Ectodermal cell (in vitro differentiated cells): ENCODE measurements around the gene NHLRC1.

Source experiments
- H3K27ac ChIP-seq: 2 replicates; pipeline ENCODE4 v1.7.0; 2013; ENCODE audit warnings: mild to moderate bottlenecking, low read depth, low read length; ENCODE audit not compliant: insufficient read depth, poor library complexity, severe bottlenecking
- H3K27me3 ChIP-seq: 2 replicates; pipeline ENCODE4 v1.7.0; 2013; ENCODE audit warnings: mild to moderate bottlenecking, low read length; ENCODE audit not compliant: insufficient read depth, control insufficient read depth, poor library complexity, severe bottlenecking
- H3K36me3 ChIP-seq: one replicate; pipeline ENCODE4 v1.7.0; 2013; ENCODE audit warnings: low read length; ENCODE audit not compliant: control insufficient read depth, insufficient read depth
- H3K4me1 ChIP-seq: one replicate; pipeline ENCODE4 v1.7.0; 2013; ENCODE audit warnings: low read length; ENCODE audit not compliant: control insufficient read depth, insufficient read depth
- H3K4me3 ChIP-seq: 2 replicates; pipeline ENCODE4 v1.7.0; 2013; ENCODE audit warnings: low read depth, low read length, control low read depth; ENCODE audit not compliant: insufficient read depth
- H3K9me3 ChIP-seq: 2 replicates; pipeline ENCODE4 v1.7.0; 2013; ENCODE audit warnings: mild to moderate bottlenecking, low read length, moderate library complexity; ENCODE audit not compliant: control insufficient read depth
- WGBS, 2 experiments: methylation state at CpG; one replicate each; pipeline ENCODE4 v1.1.7; 2013; ENCODE audit warnings: missing lambda C conversion rate in 2 of 2; 5-methylcytosine and 5-hydroxymethylcytosine counted together

The NHLRC1 gene

DNA sequence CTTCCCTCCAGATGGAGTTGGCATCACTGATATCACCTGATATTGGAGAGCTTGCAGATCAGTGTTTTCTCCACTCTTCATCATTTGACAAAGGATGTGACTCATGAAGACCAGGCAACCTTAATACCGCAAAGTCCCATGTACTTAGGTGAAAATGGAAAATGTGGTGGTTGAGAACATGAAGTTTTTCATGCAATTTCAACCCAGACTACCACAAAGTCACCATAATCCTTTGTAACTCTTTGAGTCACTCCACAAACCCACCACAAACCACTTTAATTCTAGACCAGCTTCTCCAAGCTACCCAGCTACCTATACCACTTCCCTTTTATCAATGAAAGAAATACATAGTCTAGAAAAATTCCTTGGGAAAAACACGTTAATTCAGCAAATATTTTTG, 7.1 kb downstream of the NHLRC1 start:
- WGBS, 2 experiments, result 84 to 89% methylated on average over 1 to 2 of the region's 2 CpGs
- Histone ChIP-seq H3K9me3 (no peaks in the 10 kb centered on the region), H3K4me1 (no peaks in the 10 kb centered on the region), H3K36me3 (no peaks in the 10 kb centered on the region), H3K4me3 (no peak overlapping the region), H3K27me3 (peaks cover under 1% of the 10 kb centered on the region), H3K27ac (no peak overlapping the region)

GRCh38 chr6:18110162-18110561, 12.3 kb downstream of the NHLRC1 start:
- Histone ChIP-seq H3K27ac (no peak overlapping the region), H3K27me3 (no peaks in the 10 kb centered on the region), H3K36me3 (no peaks in the 10 kb centered on the region), H3K9me3 (no peaks in the 10 kb centered on the region), H3K4me3 (no peak overlapping the region), H3K4me1 (no peaks in the 10 kb centered on the region)

GRCh38 chr6:18107061-18107460, 15.4 kb downstream of the NHLRC1 start:
- H3K9me3 ChIP-seq, result no peaks in the 10 kb centered on the region
- H3K27ac ChIP-seq, result no peak overlapping the region
- H3K4me3 ChIP-seq, result no peak overlapping the region
- no peaks in the 10 kb centered on the region for H3K27me3 ChIP-seq
- no peaks in the 10 kb centered on the region for H3K4me1 ChIP-seq
- WGBS, 2 experiments, result 67 to 88% methylated on average over 1 of the region's 1 CpG
- no peaks in the 10 kb centered on the region for H3K36me3 ChIP-seq

DNA sequence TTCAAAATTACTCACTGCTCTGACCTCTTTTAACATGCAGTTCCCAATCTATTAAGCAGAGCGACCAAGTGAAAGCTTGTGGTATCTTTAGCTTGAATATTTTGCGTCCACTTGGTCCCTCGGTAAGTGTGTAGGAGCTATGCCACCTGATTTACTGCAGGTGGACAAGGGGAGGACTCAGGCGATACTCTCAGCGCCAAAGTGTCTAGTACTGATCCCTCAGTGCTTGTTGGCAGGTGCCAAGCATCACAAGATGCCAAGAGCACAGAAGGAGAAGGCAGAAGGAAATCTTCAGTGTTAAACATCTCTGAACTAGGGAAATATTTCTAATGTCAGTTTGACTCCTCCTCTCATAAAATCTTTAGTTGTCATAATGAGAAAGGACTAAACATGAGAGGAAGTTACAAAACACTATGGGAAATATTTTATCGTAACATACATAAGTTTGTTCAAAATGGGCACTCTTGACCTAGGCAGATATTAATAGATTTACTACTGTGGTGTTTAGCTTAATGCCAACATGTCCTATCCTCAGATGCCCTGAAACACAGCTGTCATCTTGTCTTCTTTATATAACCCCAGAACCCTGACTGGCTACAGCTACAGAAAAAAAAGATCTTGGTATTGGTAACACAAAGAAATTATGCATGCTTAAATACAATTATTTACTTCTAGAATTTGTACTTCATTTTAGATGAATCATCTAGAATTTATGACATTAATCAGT, 19.5 kb downstream of the NHLRC1 start:
- no peaks in the 10 kb centered on the region for H3K36me3 ChIP-seq
- no peak overlapping the region for H3K4me3 ChIP-seq

DNA sequence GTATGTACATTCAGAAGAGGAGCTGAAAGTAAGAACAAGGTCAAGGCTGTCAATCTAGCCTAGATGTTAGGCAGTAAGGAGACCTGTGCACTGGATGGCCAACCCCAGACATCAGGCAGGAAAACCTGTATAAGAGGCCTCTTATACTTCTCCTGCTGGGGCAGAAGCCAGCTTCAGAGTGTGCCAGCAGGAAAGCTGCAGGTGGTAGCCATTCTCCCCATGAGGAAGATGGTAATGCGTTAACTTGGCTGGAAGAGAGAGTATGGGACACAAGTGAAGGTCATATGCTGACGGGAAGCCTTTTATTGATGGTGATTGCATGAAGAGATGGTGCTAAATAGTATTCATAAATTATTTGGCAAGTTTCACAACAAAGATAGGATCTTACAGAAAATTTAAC, 20.6 kb downstream of the NHLRC1 start:
- H3K9me3 ChIP-seq, result no peaks in the 10 kb centered on the region
- 91 to 94% methylated on average over 2 of the region's 2 CpGs for WGBS, 2 experiments
- H3K4me3 ChIP-seq, result no peak overlapping the region
- H3K27ac ChIP-seq, result no peak overlapping the region
- no peaks in the 10 kb centered on the region for H3K27me3 ChIP-seq
- H3K36me3 ChIP-seq, result no peaks in the 10 kb centered on the region
- peaks cover 9% of the 10 kb centered on the region for H3K4me1 ChIP-seq

More for the DNA sequence above, 19.5 kb downstream of the NHLRC1 start:
- Histone ChIP-seq H3K27me3 (no peaks in the 10 kb centered on the region), H3K9me3 (no peaks in the 10 kb centered on the region), H3K27ac (no peak overlapping the region), H3K4me1 (peaks cover 9% of the 10 kb centered on the region)
- 93 to 97% methylated on average over 6 of the region's 6 CpGs for WGBS, 2 experiments

GRCh38 chr6:18101271-18101670, 21.2 kb downstream of the NHLRC1 start:
- H3K27ac ChIP-seq, result no peak overlapping the region
- no peaks in the 10 kb centered on the region for H3K36me3 ChIP-seq
- 69 to 96% methylated on average over 1 of the region's 1 CpG for WGBS, 2 experiments
- no peaks in the 10 kb centered on the region for H3K9me3 ChIP-seq
- peaks cover 9% of the 10 kb centered on the region for H3K4me1 ChIP-seq
- no peak overlapping the region for H3K4me3 ChIP-seq
- H3K27me3 ChIP-seq, result no peaks in the 10 kb centered on the region

DNA sequence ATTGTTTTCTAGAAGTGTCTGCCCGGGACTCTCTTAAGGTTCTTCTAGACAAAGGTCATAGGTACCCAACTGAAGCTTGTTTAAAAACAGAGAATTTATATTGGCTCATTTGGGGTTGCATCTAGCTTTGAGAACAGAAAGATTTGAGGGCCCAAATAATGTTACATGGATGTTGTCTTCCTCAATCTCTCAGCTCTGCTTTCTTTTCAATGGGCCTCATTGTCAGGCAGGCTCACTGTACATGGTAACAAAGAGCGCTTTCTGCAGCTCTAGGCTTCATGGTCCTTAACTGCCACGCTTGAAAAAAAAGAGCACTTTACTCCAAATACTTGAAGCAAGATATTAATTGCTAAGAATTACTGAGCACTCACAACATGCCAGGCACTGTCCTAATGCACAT, 22.2 kb downstream of the NHLRC1 start:
- 74 to 75% methylated on average over 3 of the region's 3 CpGs for WGBS, 2 experiments
- peaks cover 9% of the 10 kb centered on the region for H3K4me1 ChIP-seq

GRCh38 chr6:18099511-18099910, 23.0 kb downstream of the NHLRC1 start:
- H3K27ac ChIP-seq, result no peak overlapping the region
- no peak overlapping the region for H3K4me3 ChIP-seq
- no peaks in the 10 kb centered on the region for H3K36me3 ChIP-seq
- peaks cover 9% of the 10 kb centered on the region for H3K4me1 ChIP-seq
- no peaks in the 10 kb centered on the region for H3K27me3 ChIP-seq
- no peaks in the 10 kb centered on the region for H3K9me3 ChIP-seq
- WGBS, 2 experiments, result 94 to 95% methylated on average over 2 of the region's 2 CpGs

More for the DNA sequence above, 22.2 kb downstream of the NHLRC1 start:
- no peaks in the 10 kb centered on the region for H3K9me3 ChIP-seq
- H3K27me3 ChIP-seq, result no peaks in the 10 kb centered on the region
- no peak overlapping the region for H3K4me3 ChIP-seq
- H3K27ac ChIP-seq, result peak overlapping the region; percentile 2
- no peaks in the 10 kb centered on the region for H3K36me3 ChIP-seq

DNA sequence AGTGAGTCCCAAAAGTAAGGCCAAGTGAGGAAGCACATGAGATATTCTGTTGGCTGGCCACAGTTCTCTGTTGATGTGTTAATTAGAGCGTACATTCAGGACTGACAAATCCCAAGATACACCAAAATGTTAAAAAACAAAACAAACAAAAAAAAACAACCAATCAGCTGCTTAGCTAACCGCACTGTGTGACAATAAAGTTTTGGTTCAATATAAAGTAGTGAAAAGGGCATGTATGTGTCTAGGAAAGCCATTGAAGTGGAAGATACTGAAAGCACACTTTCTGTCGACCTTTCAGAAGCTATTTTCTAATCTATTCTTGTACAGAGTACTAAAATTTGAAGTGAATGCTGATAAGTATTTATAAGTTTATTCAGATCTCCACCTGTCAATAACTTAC, 26.1 kb downstream of the NHLRC1 start:
- H3K4me3 ChIP-seq, result no peak overlapping the region
- WGBS, 2 experiments, result 92 to 94% methylated on average over 2 to 3 of the region's 3 CpGs
- H3K27ac ChIP-seq, result no peak overlapping the region
- no peaks in the 10 kb centered on the region for H3K9me3 ChIP-seq
- H3K4me1 ChIP-seq, result peaks cover 9% of the 10 kb centered on the region
- no peaks in the 10 kb centered on the region for H3K27me3 ChIP-seq
- H3K36me3 ChIP-seq, result no peaks in the 10 kb centered on the region

DNA sequence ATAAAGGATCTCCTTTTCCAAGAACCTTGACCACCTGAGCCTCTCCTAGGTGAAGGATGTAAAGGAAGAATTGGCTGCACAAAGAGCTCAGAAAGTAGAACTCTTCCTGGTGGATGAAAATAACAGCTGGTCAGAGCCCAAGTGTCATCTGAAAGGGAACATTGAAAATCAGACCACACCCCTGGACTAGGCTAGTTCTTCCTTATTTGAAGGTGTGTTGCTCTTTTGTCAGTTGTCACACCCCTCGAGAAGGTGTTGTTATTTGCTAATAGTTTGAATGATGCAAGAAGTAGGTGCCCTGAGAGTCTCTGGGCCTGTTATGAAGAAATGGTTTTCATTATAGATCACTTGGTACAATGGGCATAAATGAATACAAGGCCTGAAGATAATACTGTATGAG, 31.1 kb downstream of the NHLRC1 start:
- no peak overlapping the region for H3K27ac ChIP-seq
- no peak overlapping the region for H3K4me3 ChIP-seq
- H3K27me3 ChIP-seq, result no peaks in the 10 kb centered on the region
- 85 to 89% methylated on average over 1 of the region's 1 CpG for WGBS, 2 experiments
- H3K36me3 ChIP-seq, result no peaks in the 10 kb centered on the region
- no peaks in the 10 kb centered on the region for H3K4me1 ChIP-seq
- H3K9me3 ChIP-seq, result peaks cover 2% of the 10 kb centered on the region
